K562 (cell line): ENCODE measurements around the gene ANO4. TPM values are rescaled to one million over a fixed set of nuclear protein-coding genes. Genes with fewer than 3 reads are reported as not detected.

ENCODE experiments used
- CREB3 ChIP-seq: fragments of 450-650 bp; conservative IDR thresholded peaks from 2 replicates; pipeline ENCODE4 v1.6.1; 2016; ENCODE audit warnings: missing genetic modification characterization, low read depth, mild to moderate bottlenecking, missing compliant biosample characterization, moderate library complexity
- FOSL1 ChIP-seq: fragments of 200-800 bp; sonication (Bioruptor generic); conservative IDR thresholded peaks from 2 replicates; pipeline ENCODE4 v1.6.1; 2016; ENCODE audit warnings: missing genetic modification characterization, missing compliant biosample characterization
- RREB1 ChIP-seq: fragments of 250-450 bp; sonication (Bioruptor Pico); IDR thresholded peaks from 2 replicates; pipeline ENCODE4 v1.4.0; 2020
- ZNF133 ChIP-seq: fragments of 250-450 bp; sonication (Bioruptor Pico); IDR thresholded peaks from 2 replicates; pipeline ENCODE4 v1.4.0; 2020; ENCODE audit warnings: mild to moderate bottlenecking
- ZNF174 ChIP-seq: fragments of 250-450 bp; sonication (Bioruptor Pico); IDR thresholded peaks from 2 replicates; pipeline ENCODE4 v1.4.0; 2020; ENCODE audit warnings: mild to moderate bottlenecking
- polyA plus RNA-seq, 8 experiments: library from polyadenylated mRNA; depleted of rRNA in 4 of 8; stranded (reverse) in 5 of 8; unstranded in 3 of 8; fragments of >200 nt; fragmentation: Nextera tagmentation in 2 of 8; fragmentation: Illumina TruSeq in 1 of 8; extraction: Ambion mirVana in 2 of 8; extraction: Trizol in 1 of 8; gene quantifications; 2 replicates each; pipeline versions ENCODE4 v1.2.1 to v1.2.3, GENCODE V29; 2011 to 2014; ENCODE audit warnings: inconsistent platforms in 1 of 8, missing spikeins in 1 of 8
- total RNA-seq, 7 experiments: library from RNA; depleted of rRNA in 6 of 7; stranded (reverse); fragments of >200 nt in 6 of 7; fragmentation: Illumina TruSeq in 2 of 7; extraction: Trizol in 2 of 7; gene quantifications; 2 replicates each; pipeline versions ENCODE4 v1.2.1 to v1.2.3, GENCODE V29; 2011 to 2021; ENCODE audit warnings: low replicate concordance in 1 of 7
- TF ChIP-seq, protein P1 (sequence below), 2 experiments: fragments of 450-650 bp; IDR thresholded peaks; 2 replicates each; pipeline ENCODE4 v1.6.1; 2016; ENCODE audit warnings: mild to moderate bottlenecking in 2 of 2, borderline replicate concordance in 1 of 2, low read depth in 1 of 2, moderate library complexity in 1 of 2

Gene ANO4
- total and polyA plus RNA-seq, 9 of the 15 experiments (the other 6 are each of a cell fraction or from before 2014, with no cell fraction given), result not detected

GRCh38 chr12:100987552-100988521 is 193.3 kb downstream of the ANO4 start (continued):
- TF ChIP-seq RREB1 (CRISPR knock-in tag), result no peak
- TF ChIP-seq ZNF174 (CRISPR knock-in tag), result no peak
- no peak for TF ChIP-seq ZNF133 (CRISPR knock-in tag)
- TF ChIP-seq, protein P1, sequence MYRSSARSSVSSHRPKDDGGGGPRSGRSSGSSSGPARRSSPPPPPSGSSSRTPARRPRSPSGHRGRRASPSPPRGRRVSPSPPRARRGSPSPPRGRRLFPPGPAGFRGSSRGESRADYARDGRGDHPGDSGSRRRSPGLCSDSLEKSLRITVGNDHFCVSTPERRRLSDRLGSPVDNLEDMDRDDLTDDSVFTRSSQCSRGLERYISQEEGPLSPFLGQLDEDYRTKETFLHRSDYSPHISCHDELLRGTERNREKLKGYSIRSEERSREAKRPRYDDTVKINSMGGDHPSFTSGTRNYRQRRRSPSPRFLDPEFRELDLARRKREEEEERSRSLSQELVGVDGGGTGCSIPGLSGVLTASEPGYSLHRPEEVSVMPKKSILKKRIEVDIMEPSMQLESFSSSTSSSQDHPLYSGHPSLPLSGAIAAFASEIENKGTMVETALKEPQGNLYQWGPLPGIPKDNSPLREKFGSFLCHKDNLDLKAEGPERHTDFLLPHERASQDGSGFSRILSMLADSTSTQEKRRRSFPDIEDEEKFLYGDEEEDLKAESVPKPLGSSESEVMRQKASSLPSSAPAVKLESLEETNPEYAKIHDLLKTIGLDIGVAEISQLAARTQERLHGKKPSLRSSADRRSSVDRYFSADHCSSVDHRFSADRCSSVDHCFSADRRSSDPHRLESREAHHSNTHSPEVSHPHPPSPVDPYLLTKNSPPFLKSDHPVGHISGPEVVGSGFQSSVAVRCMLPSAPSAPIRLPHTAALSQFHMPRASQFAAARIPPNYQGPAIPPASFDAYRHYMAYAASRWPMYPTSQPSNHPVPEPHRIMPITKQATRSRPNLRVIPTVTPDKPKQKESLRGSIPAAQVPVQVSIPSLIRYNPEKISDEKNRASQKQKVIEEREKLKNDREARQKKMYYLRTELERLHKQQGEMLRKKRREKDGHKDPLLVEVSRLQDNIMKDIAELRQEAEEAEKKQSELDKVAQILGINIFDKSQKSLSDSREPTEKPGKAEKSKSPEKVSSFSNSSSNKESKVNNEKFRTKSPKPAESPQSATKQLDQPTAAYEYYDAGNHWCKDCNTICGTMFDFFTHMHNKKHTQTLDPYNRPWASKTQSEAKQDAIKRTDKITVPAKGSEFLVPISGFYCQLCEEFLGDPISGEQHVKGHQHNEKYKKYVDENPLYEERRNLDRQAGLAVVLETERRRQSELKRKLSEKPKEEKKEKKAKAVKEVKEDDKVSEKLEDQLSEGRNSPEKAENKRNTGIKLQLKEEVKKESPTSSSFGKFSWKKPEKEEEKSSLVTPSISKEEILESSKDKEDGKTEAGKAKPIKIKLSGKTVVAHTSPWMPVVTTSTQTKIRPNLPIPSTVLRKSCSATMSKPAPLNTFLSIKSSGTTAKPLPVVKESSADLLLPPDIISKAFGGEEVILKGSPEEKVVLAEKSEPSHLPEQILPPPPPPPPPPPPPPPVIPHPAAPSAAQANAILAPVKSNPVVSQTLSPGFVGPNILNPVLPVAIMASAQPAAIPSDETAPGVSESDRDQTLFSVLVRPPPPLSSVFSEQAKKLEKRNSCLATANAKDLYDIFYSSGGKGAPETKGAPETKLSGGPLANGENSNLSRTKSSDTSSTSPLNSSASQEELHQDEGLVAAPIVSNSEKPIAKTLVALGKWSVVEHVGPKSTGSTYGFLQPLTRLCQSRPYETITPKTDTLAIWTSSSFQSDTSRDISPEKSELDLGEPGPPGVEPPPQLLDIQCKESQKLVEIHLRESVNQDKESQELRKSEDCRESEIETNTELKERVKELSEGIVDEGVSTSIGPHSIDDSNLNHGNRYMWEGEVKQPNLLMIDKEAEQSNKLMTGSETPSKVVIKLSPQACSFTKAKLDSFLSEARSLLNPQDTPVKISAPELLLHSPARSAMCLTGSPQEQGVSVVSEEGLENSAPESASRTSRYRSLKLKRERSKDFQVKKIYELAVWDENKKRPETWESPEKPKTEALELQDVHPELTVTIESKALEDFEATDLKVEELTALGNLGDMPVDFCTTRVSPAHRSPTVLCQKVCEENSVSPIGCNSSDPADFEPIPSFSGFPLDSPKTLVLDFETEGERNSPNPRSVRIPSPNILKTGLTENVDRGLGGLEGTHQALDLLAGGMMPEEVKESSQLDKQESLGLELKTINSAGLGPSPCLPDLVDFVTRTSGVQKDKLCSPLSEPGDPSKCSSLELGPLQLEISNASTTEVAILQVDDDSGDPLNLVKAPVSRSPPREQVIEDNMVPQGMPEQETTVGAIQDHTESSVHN (IDR thresholded peaks at IDR 0.05; ENCODE audit: borderline replicate concordance in 1 of 2, low read depth in 1 of 2), result peak in 1 of 2 experiments; percentile 86; a peak in 2 of 4 replicates
- peak; percentile 58 for TF ChIP-seq FOSL1 (tag)
- TF ChIP-seq CREB3 (tag), result no peak
